Suprapubic skin (tissue), 4 donors: ENCODE data around the gene AP2S1. TPM values are rescaled to one million over a fixed set of nuclear protein-coding genes. Genes with fewer than 3 reads are reported as not detected.
A peak's percentile ranks its signal among the peaks of the same experiment; 100 is the strongest.

Experiments used
- DNase-seq, 2 donors: peaks; one replicate each; pipeline ENCODE4 v3.0.0-alpha.2; 2019; ENCODE audit warnings: low spot score in 2 of 2
- H3K27ac ChIP-seq: fragments of 200-600 bp; sonication (generic); one replicate; pipeline ENCODE4 v1.5.1; 2019
- H3K27me3 ChIP-seq: fragments of 200-600 bp; sonication (generic); one replicate; pipeline ENCODE4 v1.5.1; 2019
- H3K36me3 ChIP-seq: fragments of 200-600 bp; sonication (generic); one replicate; pipeline ENCODE4 v1.5.1; 2019
- H3K4me1 ChIP-seq: fragments of 200-600 bp; sonication (generic); one replicate; pipeline ENCODE4 v1.5.1; 2019
- H3K4me3 ChIP-seq: fragments of 200-600 bp; sonication (generic); one replicate; pipeline ENCODE4 v1.5.1; 2019; ENCODE audit warnings: mild to moderate bottlenecking
- H3K9me3 ChIP-seq: fragments of 200-600 bp; sonication (generic); one replicate; pipeline ENCODE4 v1.5.1; 2019
- EP300 ChIP-seq: sonication (generic); formaldehyde crosslinking; IDR thresholded peaks from one replicate; pipeline ENCODE4 v1.6.1; 2017; ENCODE audit warnings: antibody characterized with exemption
- POLR2A ChIP-seq, 2 donors: fragments of 450-650 bp; IDR thresholded peaks; one replicate each; pipeline ENCODE4 v1.6.1; 2017; ENCODE audit warnings: antibody characterized with exemption in 2 of 2, mild to moderate bottlenecking in 2 of 2, moderate library complexity in 2 of 2
- POLR2AphosphoS5 ChIP-seq, 3 donors: sonication (generic); formaldehyde crosslinking; IDR thresholded peaks; one replicate each; pipeline ENCODE4 v1.6.1; 2017; ENCODE audit warnings: antibody characterized with exemption in 3 of 3
- WGBS: methylation state at CpG from one replicate; pipeline ENCODE4 v1.1.5; 2018; 5-methylcytosine and 5-hydroxymethylcytosine counted together
- total RNA-seq, 4 donors: library from RNA; depleted of rRNA; stranded (reverse); fragments of >200 nt; gene quantifications; one replicate each; pipeline ENCODE4 v1.1.0, GENCODE V29; 2016
- TF ChIP-seq, protein P1 (sequence below), 2 donors: fragments of 200-600 bp in 1 of 2; fragments of 450-650 bp in 1 of 2; sonication (generic) in 1 of 2; IDR thresholded peaks; one replicate each; pipeline ENCODE4 v1.5.1; 2016 to 2019; ENCODE audit warnings: antibody characterized with exemption in 2 of 2, mild to moderate bottlenecking in 1 of 2, moderate library complexity in 1 of 2

Gene AP2S1
- total RNA-seq, 4 donors from 2014 or later, result 50.6 to 93.3 (median 75.0) TPM

DNA sequence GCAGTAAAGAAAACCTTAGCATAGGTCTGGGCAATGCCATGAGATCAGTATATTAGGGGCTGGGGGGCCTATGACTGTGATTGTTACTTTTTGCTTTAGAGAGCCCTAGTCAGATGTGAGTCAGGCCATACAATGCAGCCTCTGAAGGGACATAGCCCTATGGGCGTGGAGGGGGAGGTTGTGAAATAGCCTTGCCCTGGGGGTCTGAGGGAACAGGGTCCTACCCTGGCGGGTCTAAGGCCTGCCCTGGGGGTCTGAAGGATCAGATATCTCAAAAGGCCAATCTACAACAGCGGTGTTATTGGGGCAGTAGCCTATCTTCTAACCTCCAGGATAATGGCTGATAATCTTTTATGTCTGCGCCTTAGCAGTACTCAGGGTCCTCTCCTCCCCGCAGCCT lies 48.5 kb downstream of the AP2S1 start:
- no peak for TF ChIP-seq EP300
- no peak for TF ChIP-seq POLR2A (IDR thresholded peaks at IDR 0.05)
- TF ChIP-seq, protein P1, sequence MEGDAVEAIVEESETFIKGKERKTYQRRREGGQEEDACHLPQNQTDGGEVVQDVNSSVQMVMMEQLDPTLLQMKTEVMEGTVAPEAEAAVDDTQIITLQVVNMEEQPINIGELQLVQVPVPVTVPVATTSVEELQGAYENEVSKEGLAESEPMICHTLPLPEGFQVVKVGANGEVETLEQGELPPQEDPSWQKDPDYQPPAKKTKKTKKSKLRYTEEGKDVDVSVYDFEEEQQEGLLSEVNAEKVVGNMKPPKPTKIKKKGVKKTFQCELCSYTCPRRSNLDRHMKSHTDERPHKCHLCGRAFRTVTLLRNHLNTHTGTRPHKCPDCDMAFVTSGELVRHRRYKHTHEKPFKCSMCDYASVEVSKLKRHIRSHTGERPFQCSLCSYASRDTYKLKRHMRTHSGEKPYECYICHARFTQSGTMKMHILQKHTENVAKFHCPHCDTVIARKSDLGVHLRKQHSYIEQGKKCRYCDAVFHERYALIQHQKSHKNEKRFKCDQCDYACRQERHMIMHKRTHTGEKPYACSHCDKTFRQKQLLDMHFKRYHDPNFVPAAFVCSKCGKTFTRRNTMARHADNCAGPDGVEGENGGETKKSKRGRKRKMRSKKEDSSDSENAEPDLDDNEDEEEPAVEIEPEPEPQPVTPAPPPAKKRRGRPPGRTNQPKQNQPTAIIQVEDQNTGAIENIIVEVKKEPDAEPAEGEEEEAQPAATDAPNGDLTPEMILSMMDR (IDR thresholded peaks at IDR 0.05), result no peak
- TF ChIP-seq POLR2AphosphoS5 (IDR thresholded peaks at IDR 0.05), result no peak
- H3K27ac ChIP-seq, result no peak overlapping the region
- no peak overlapping the region for H3K4me3 ChIP-seq
- no peaks in the 10 kb centered on the region for H3K4me1 ChIP-seq
- DNase-seq, result no peak
- no peaks in the 10 kb centered on the region for H3K9me3 ChIP-seq
- WGBS, result 95% methylated on average over 5 of the region's 5 CpGs
- no peaks in the 10 kb centered on the region for H3K27me3 ChIP-seq
- no peaks in the 10 kb centered on the region for H3K36me3 ChIP-seq

DNA sequence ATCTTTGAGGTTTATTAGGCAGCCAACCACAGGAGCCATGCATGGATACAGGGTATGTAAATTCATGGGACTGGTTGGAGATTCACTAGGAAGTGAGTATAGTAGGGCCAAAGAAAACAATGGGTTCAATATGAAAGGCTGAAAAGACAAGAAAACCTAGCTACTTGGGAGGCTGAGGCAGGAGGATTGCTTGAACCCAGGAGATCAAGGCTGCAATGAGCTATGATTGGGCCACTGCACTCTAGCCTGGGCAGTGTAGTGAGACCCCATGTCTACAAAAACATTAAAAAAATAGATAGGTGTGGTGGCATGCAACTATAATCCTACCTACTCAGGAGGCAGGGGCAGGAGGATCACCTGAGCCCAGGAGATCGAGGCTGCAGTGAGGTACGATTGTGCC lies 51.9 kb downstream of the AP2S1 start:
- 92% methylated on average over 2 of the region's 2 CpGs for WGBS
- Histone ChIP-seq H3K36me3 (no peaks in the 10 kb centered on the region), H3K9me3 (no peaks in the 10 kb centered on the region), H3K4me1 (peaks cover 6% of the 10 kb centered on the region), H3K27me3 (no peaks in the 10 kb centered on the region), H3K27ac (no peak overlapping the region), H3K4me3 (no peak overlapping the region)
- no peak for DNase-seq
- TF ChIP-seq POLR2A (IDR thresholded peaks at IDR 0.05) (no peak), EP300 (no peak), POLR2AphosphoS5 (IDR thresholded peaks at IDR 0.05) (no peak)
- TF ChIP-seq, protein P1 (IDR thresholded peaks at IDR 0.05), result no peak

DNA sequence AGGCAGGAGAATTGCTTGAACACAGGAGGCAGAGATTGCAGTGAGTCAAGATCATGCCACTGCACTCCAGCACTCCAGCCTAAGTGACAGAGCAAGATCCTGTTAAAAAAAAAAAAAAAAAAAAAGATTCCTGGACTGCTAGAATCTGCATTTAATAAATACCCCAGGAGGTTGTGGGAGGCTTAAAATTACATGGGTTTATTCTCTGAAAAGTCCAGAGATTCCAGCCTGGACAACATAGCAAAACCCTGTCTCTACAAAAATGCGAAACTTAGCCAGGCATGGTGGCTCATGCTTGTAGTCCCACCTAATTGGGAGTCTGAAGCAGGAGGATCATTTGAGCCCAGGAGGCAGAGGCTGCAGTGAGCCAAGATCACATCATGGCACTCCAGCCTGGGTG lies 52.8 kb downstream of the AP2S1 start:
- DNase-seq, result no peak
- H3K9me3 ChIP-seq, result no peaks in the 10 kb centered on the region
- TF ChIP-seq POLR2A (IDR thresholded peaks at IDR 0.05) (no peak), POLR2AphosphoS5 (IDR thresholded peaks at IDR 0.05) (no peak), EP300 (no peak)
- H3K4me3 ChIP-seq, result no peak overlapping the region
- no peaks in the 10 kb centered on the region for H3K36me3 ChIP-seq
- peaks cover 6% of the 10 kb centered on the region for H3K4me1 ChIP-seq
- no peaks in the 10 kb centered on the region for H3K27me3 ChIP-seq
- WGBS, result 92% methylated on average over 1 of the region's 1 CpG
- no peak overlapping the region for H3K27ac ChIP-seq

DNA sequence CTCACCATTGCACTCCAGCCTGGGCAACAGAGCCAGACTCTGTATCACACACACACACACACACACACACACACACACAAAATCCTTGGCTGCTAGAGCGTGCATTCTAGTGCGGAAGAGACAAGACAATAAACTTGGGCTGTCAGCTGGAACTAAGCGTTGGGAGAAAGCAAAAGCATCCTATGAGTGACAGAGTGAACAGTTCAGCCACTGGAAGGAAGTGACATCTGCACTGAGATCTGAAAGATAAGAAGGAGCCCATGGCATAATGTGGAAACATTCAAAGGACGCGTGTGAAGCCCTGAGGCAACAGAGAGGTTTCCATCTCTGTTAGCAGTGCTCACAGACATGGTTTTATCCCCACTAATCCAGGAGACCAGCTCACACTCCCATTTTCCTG lies 58.7 kb downstream of the AP2S1 start:
- WGBS, result 62% methylated on average over 5 of the region's 5 CpGs
- peaks cover 23% of the 10 kb centered on the region for H3K4me1 ChIP-seq
- no peak overlapping the region for H3K27ac ChIP-seq
- TF ChIP-seq POLR2AphosphoS5 (IDR thresholded peaks at IDR 0.05) (no peak), EP300 (no peak), POLR2A (IDR thresholded peaks at IDR 0.05) (no peak)
- TF ChIP-seq, protein P1 (IDR thresholded peaks at IDR 0.05), result no peak
- no peaks in the 10 kb centered on the region for H3K9me3 ChIP-seq
- no peak overlapping the region for H3K4me3 ChIP-seq
- no peak for DNase-seq
- no peaks in the 10 kb centered on the region for H3K27me3 ChIP-seq
- H3K36me3 ChIP-seq, result no peaks in the 10 kb centered on the region

DNA sequence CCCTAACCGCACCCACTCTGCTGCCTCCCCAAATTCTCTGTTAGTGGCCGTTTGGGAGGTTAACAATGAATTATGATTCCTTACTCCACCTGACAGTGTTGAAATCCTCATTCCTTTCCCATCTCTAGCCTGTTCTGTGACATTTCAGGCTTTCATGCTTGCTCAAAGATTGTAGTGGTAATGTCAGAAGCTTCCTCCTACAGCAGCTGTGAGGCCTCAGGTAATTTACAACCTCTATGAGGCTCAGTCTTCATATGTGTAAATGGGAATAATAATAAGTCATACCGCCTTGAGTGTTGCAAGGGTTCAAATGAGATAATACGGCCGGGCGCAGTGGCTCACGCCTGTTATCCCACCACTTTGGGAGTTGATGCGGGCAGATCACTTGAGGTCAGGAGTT lies 61.3 kb downstream of the AP2S1 start:
- no peak overlapping the region for H3K27ac ChIP-seq
- DNase-seq, result no peak
- H3K36me3 ChIP-seq, result no peaks in the 10 kb centered on the region
- H3K27me3 ChIP-seq, result no peaks in the 10 kb centered on the region
- TF ChIP-seq POLR2A (IDR thresholded peaks at IDR 0.05), result no peak
- no peak for TF ChIP-seq POLR2AphosphoS5 (IDR thresholded peaks at IDR 0.05)
- TF ChIP-seq EP300, result no peak
- TF ChIP-seq, protein P1 (IDR thresholded peaks at IDR 0.05), result no peak
- H3K4me3 ChIP-seq, result no peak overlapping the region
- no peaks in the 10 kb centered on the region for H3K9me3 ChIP-seq
- peaks cover 43% of the 10 kb centered on the region for H3K4me1 ChIP-seq
- WGBS, result 87% methylated on average over 8 of the region's 8 CpGs

DNA sequence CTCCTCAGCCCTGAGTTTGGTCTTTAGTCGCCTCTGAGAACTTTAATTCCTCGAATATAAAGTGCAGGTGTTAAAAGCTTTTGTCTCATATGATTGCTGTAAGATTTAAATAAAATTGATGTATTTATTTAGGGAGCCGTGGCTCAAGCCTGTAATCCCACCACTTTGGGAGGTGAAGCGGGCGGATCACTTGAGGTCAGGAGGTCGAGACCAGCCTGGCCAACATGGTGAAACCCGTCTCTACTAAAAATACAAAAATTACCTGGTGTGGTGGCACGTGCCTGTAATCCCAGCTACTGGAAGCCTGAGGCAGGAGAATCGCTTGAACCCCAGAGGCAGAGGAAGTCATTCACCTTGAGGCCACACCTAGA lies 61.7 kb downstream of the AP2S1 start:
- TF ChIP-seq, protein P1 (IDR thresholded peaks at IDR 0.05), result no peak
- TF ChIP-seq EP300, result no peak
- TF ChIP-seq POLR2A (IDR thresholded peaks at IDR 0.05), result no peak
- TF ChIP-seq POLR2AphosphoS5 (IDR thresholded peaks at IDR 0.05), result no peak
- Histone ChIP-seq H3K27ac (no peak overlapping the region), H3K4me1 (peaks cover 47% of the 10 kb centered on the region), H3K4me3 (peak overlapping the region; percentile 95), H3K36me3 (no peaks in the 10 kb centered on the region), H3K9me3 (no peaks in the 10 kb centered on the region), H3K27me3 (no peaks in the 10 kb centered on the region)
- no peak for DNase-seq
- WGBS, result 53% methylated on average over 9 of the region's 9 CpGs
